GM06990 (cell line): Measurements from ENCODE around the gene KATNB1.
"Not testable (repeated sequence)": the region's sequence is repeated elsewhere in the genome, so short reads cannot be mapped to it uniquely, and the experiment has no call there.

Experiments
- DNase-seq: peaks from one replicate; pipeline ENCODE4 v3.0.0-alpha.2; 2011; ENCODE audit not compliant: insufficient read length; ENCODE audit errors: extremely low read depth
- H3K27me3 ChIP-seq: replicated peaks from 2 replicates; pipeline ENCODE4 v1.6.0; 2011; ENCODE audit warnings: low read length; ENCODE audit not compliant: control insufficient read depth, insufficient read depth
- H3K36me3 ChIP-seq: 2 replicates; pipeline ENCODE4 v1.5.1; 2011; ENCODE audit warnings: low read length; ENCODE audit not compliant: control insufficient read depth, insufficient read depth
- H3K4me3 ChIP-seq: replicated peaks from 2 replicates; pipeline ENCODE4 v1.5.1; 2011; ENCODE audit warnings: low read depth, mild to moderate bottlenecking, control low read depth, low read length
- TF ChIP-seq, protein P1 (sequence below): IDR thresholded peaks from 2 replicates; pipeline ENCODE4 v1.5.1; 2011; ENCODE audit warnings: low read length, control low read depth, mild to moderate bottlenecking, inconsistent platforms; ENCODE audit not compliant: insufficient read depth, poor library complexity, severe bottlenecking

Gene KATNB1

GRCh38 chr16:57709663-57710062 is 25.9 kb upstream of the KATNB1 start:
- Histone ChIP-seq H3K36me3 (no peaks in the 10 kb centered on the region), H3K4me3 (no peak overlapping the region), H3K27me3 (no peaks in the 10 kb centered on the region; the same call in none of the 2 replicates)
- TF ChIP-seq, protein P1, sequence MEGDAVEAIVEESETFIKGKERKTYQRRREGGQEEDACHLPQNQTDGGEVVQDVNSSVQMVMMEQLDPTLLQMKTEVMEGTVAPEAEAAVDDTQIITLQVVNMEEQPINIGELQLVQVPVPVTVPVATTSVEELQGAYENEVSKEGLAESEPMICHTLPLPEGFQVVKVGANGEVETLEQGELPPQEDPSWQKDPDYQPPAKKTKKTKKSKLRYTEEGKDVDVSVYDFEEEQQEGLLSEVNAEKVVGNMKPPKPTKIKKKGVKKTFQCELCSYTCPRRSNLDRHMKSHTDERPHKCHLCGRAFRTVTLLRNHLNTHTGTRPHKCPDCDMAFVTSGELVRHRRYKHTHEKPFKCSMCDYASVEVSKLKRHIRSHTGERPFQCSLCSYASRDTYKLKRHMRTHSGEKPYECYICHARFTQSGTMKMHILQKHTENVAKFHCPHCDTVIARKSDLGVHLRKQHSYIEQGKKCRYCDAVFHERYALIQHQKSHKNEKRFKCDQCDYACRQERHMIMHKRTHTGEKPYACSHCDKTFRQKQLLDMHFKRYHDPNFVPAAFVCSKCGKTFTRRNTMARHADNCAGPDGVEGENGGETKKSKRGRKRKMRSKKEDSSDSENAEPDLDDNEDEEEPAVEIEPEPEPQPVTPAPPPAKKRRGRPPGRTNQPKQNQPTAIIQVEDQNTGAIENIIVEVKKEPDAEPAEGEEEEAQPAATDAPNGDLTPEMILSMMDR, result no peak
- DNase-seq, result no peak

GRCh38 chr16:57711346-57711745 is 24.2 kb upstream of the KATNB1 start:
- no peaks in the 10 kb centered on the region; the same call in none of the 2 replicates for H3K27me3 ChIP-seq
- H3K36me3 ChIP-seq, result no peaks in the 10 kb centered on the region
- no peak overlapping the region for H3K4me3 ChIP-seq
- TF ChIP-seq, protein P1, result no peak
- no peak for DNase-seq

- no peak for DNase-seq
- no peaks in the 10 kb centered on the region; the same call in none of the 2 replicates for H3K27me3 ChIP-seq
Observed at GRCh38 chr16:57711993-57712392, 23.6 kb upstream of the KATNB1 start.

GRCh38 chr16:57712569-57712968 is 23.0 kb upstream of the KATNB1 start:
- not testable (repeated sequence) for H3K27me3 ChIP-seq, H3K36me3 ChIP-seq, H3K4me3 ChIP-seq, DNase-seq

More at GRCh38 chr16:57711993-57712392, 23.6 kb upstream of the KATNB1 start:
- TF ChIP-seq, protein P1, result no peak
- no peaks in the 10 kb centered on the region for H3K36me3 ChIP-seq
- H3K4me3 ChIP-seq, result no peak overlapping the region

GRCh38 chr16:57713596-57713995 is 22.0 kb upstream of the KATNB1 start:
- Histone ChIP-seq H3K36me3 (no peaks in the 10 kb centered on the region), H3K4me3 (no peak overlapping the region), H3K27me3 (no peaks in the 10 kb centered on the region; the same call in none of the 2 replicates)
- no peak for DNase-seq
- TF ChIP-seq, protein P1, result no peak

GRCh38 chr16:57714047-57714446 is 21.5 kb upstream of the KATNB1 start:
- TF ChIP-seq, protein P1, result no peak
- DNase-seq, result no peak
- Histone ChIP-seq H3K4me3 (no peak overlapping the region), H3K27me3 (no peaks in the 10 kb centered on the region; the same call in none of the 2 replicates), H3K36me3 (no peaks in the 10 kb centered on the region)
